ENCODE results near the gene DPP9. TPM values are rescaled to one million over a fixed set of nuclear protein-coding genes. Genes with fewer than 3 reads are reported as not detected.

Gene DPP9
- polyA plus RNA-seq, 4 donors: 19.5 to 32.9 (median 26.1) TPM

DNA sequence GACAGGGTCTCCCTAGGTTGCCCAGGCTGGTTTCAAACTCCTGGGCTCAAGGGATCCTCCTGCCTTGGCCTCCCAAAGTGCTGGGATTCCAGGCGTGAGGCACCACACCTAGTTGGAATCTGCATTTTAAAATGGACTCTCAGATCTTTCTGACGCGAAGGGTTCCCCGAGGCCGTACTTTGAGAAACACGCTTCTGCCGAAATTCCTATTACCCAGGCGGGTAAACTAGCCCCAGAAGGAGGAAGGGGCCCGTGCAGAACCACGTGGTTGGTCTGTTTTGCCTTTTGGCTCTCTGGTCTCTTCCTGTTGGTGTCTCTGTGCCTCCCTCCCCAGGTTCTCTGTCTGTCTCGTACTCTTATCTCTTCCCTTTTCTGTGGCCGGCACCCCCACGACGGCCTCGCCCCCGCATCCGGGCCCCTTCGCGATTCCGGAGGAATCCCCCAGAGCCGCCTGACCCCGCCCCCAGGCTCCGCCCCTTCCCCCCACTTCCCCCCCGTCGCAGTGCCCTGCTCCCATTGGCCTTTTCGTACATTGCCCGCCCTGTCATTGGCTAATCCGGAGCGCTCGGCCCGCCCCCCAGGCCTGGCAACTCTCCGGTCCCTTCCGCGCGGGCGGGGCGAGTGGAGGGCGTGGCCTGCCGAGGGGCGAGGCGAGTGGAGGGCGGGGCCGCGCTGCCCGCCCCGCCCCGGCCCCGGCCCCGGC is 84.7 kb downstream of the DPP9 start, which contains the start of gene TNFAIP8L1:
Gene TNFAIP8L1 (plus strand): TSS at position 689 of the 703 bp plus-strand sequence. CDS start 12,354 bp downstream, outside the sequence.
- peak; percentile 66 to 90 (median 86) for DNase-seq (ENCODE audit: low read depth in 4 of 4, low spot score in 2 of 4)

GRCh38 chr19:4638317-4638716 is 85.3 kb downstream of the DPP9 start:
- DNase-seq (ENCODE audit: low read depth in 4 of 4, low spot score in 2 of 4): no peak

GRCh38 chr19:4636761-4637160 is 86.9 kb downstream of the DPP9 start:
- DNase-seq (ENCODE audit: low read depth in 4 of 4, low spot score in 2 of 4): no peak

DNA sequence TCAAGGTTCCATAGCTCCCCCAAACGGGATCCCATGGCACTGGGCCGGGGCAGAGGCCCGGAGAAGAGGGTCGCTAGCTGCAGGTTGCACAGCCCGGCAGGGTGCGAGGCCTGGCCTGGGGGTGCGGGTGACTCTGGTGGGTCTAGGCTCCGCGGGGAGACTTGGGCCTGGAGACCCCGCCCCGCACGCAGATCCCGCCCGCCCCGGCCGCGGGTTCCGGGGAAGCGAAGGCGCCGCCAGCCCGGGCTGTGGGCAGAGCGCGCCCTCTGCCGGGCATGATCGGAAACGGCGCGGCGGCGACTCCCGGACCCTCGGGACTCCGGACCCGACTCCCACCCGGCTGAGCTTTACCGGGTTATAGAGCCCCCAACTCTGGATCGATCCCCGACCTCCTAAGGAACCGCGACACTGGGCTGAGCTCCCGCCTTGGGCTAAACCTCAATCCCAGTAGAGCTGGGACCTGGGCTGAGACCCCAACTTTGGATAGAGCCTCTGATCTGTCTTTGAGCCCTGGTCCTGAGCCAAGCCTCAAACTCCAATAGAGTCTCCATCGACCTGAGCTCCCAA is 87.4 kb downstream of the DPP9 start:
- peak in 3 of 4 donors; percentile 21 to 49 (median 48) for DNase-seq (ENCODE audit: low read depth in 4 of 4, low spot score in 2 of 4)

DNA sequence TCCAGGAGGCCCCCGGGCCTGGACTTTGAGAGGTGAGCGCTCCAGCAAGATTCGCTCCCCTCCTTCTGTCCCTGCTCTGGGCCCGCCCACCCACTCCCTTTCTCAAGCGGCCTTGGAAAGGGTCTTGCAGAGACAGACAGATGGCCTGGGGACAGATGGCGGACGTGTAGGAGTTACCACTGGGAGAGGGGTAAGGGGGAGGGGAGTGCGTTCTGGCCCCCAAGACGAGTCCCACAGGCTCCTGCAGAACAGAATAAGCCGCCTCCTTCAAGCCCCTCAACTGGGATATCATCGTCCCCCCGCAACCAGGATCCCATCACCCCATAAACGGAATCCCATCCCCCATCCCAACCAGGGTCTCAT is 87.9 kb downstream of the DPP9 start:
- no peak for DNase-seq (ENCODE audit: low read depth in 4 of 4, low spot score in 2 of 4)

GRCh38 chr19:4633140-4633967 is 90.3 kb downstream of the DPP9 start:
- no peak for DNase-seq (ENCODE audit: low read depth in 4 of 4, low spot score in 2 of 4)

Other genes starting within 250 kb of the DPP9 start
- gene PLIN4, start 205.4 kb downstream of the DPP9 start, polyA plus RNA-seq (ENCODE audit: insufficient read length in 4 of 4): 1 to 10 TPM in 2 of 4 donors, under 1 TPM in 2; 0.48 to 2.2 (median 1.1) TPM
- 10 to 100 TPM in 1 of 4 donors, 1 to 10 TPM in 3; 2.6 to 12.3 (median 5.4) TPM for gene PLIN5, start 188.6 kb downstream of the DPP9 start, polyA plus RNA-seq (ENCODE audit: insufficient read length in 4 of 4)
- gene LRG1, start 183.8 kb downstream of the DPP9 start, polyA plus RNA-seq (ENCODE audit: insufficient read length in 4 of 4): 1 to 10 TPM in 2 of 4 donors, under 1 TPM in 2; 0.68 to 1.5 (median 1.2) TPM
- 1 to 10 TPM; 2.4 to 4.0 (median 2.9) TPM for gene SEMA6B, start 164.2 kb downstream of the DPP9 start, polyA plus RNA-seq (ENCODE audit: insufficient read length in 4 of 4)
- 10 to 100 TPM; 12.8 to 15.1 (median 13.4) TPM for gene TNFAIP8L1, start 84.3 kb downstream of the DPP9 start, polyA plus RNA-seq (ENCODE audit: insufficient read length in 4 of 4)
- gene MYDGF, start 53.5 kb downstream of the DPP9 start, polyA plus RNA-seq (ENCODE audit: insufficient read length in 4 of 4): 100 to 1,000 TPM in 1 of 4 donors, 10 to 100 TPM in 3; 71.6 to 103 (median 75.3) TPM
- gene FEM1A, start 67.9 kb upstream of the DPP9 start, polyA plus RNA-seq (ENCODE audit: insufficient read length in 4 of 4): 1 to 10 TPM; 1.4 to 3.3 (median 2.2) TPM
- 1 to 10 TPM; 5.2 to 8.3 (median 6.3) TPM for gene TICAM1, start 107.9 kb upstream of the DPP9 start, polyA plus RNA-seq (ENCODE audit: insufficient read length in 4 of 4)
- gene PLIN3, start 143.8 kb upstream of the DPP9 start, polyA plus RNA-seq (ENCODE audit: insufficient read length in 4 of 4): 10 to 100 TPM; 38.6 to 57.9 (median 53.3) TPM
- gene ARRDC5, start 179.1 kb upstream of the DPP9 start, polyA plus RNA-seq (ENCODE audit: insufficient read length in 4 of 4): under 1 TPM in 1 of 4 donors, not detected in 3; 0.06 TPM
- 10 to 100 TPM; 27.5 to 43.4 (median 37.1) TPM for gene UHRF1, start 185.7 kb upstream of the DPP9 start, polyA plus RNA-seq (ENCODE audit: insufficient read length in 4 of 4)
- gene KDM4B, start 245.3 kb upstream of the DPP9 start, polyA plus RNA-seq (ENCODE audit: insufficient read length in 4 of 4): 10 to 100 TPM; 18.5 to 31.9 (median 28.6) TPM